Gastroesophageal sphincter (tissue), 3 donors: ENCODE measurements around the gene PPP3CB.

ENCODE experiments used
- CTCF ChIP-seq, 4 experiments: fragments of 200-600 bp in 2 of 4; fragments of 450-650 bp in 2 of 4; sonication (generic) in 1 of 4; IDR thresholded peaks; one replicate each; pipeline ENCODE4 v1.5.1; 2017 to 2019; ENCODE audit warnings: antibody characterized with exemption in 4 of 4, mild to moderate bottlenecking in 2 of 4, moderate library complexity in 2 of 4
- EP300 ChIP-seq: sonication (generic); formaldehyde crosslinking; IDR thresholded peaks from one replicate; pipeline ENCODE4 v1.6.1; 2017; ENCODE audit warnings: antibody characterized with exemption, mild to moderate bottlenecking
- POLR2A ChIP-seq, 2 donors: fragments of 450-650 bp; IDR thresholded peaks; one replicate each; pipeline ENCODE4 v1.6.1; 2017; ENCODE audit warnings: antibody characterized with exemption in 2 of 2, mild to moderate bottlenecking in 2 of 2, moderate library complexity in 1 of 2
- POLR2AphosphoS5 ChIP-seq: sonication (generic); formaldehyde crosslinking; IDR thresholded peaks from one replicate; pipeline ENCODE4 v1.6.1; 2017; ENCODE audit warnings: antibody characterized with exemption

- TF ChIP-seq CTCF (IDR thresholded peaks at IDR 0.05) (no peak), EP300 (no peak), POLR2A (IDR thresholded peaks at IDR 0.05) (no peak), POLR2AphosphoS5 (no peak)
These were observed 90.3 kb downstream of the PPP3CB start for GRCh38 chr10:73405556-73405955.
